Activated CD8-positive, alpha-beta T cell treated with anti-CD3 and anti-CD28 coated beads, Interleukin-2, amount 10 ng/mL, durations not matched to agents 7 days and 5 days (primary cell): ENCODE measurements around the gene IL17REL. TPM values are rescaled to one million over a fixed set of nuclear protein-coding genes. Genes with fewer than 3 reads are reported as not detected.

ENCODE experiments used
- ATAC-seq: fragments of 150-1000 bp; cut with Tn5 transposase; one replicate; pipeline ENCODE4 v1.10.0; 2021; ENCODE audit warnings: moderate library complexity
- CTCF ChIA-PET: fragments of 350-600 bp; sonication (Branson Sonifier 250); formaldehyde crosslinking; loops from one replicate; lab custom pipeline; 2021; ENCODE audit warnings: antibody characterized with exemption; lab: Charles Lee
- POLR2A ChIA-PET: fragments of 350-600 bp; sonication (Branson Sonifier 250); formaldehyde crosslinking; loops from one replicate; lab custom pipeline; 2021; ENCODE audit warnings: antibody characterized with exemption; lab: Charles Lee
- DNase-seq: peaks from one replicate; pipeline ENCODE4 v3.0.0-alpha.2; 2020
- H3K27ac Mint-ChIP-seq: one replicate; pipeline ENCODE4 v1.8.0; 2021; ENCODE audit warnings: mild to moderate bottlenecking, mixed read lengths
- H3K27me3 Mint-ChIP-seq: one replicate; pipeline ENCODE4 v1.8.0; 2021; ENCODE audit warnings: low read depth, mixed read lengths
- H3K36me3 Mint-ChIP-seq: one replicate; pipeline ENCODE4 v1.8.0; 2021; ENCODE audit warnings: low read depth, mixed read lengths
- H3K4me1 Mint-ChIP-seq: one replicate; pipeline ENCODE4 v1.8.0; 2021; ENCODE audit warnings: low read depth, mixed read lengths
- H3K4me3 Mint-ChIP-seq: one replicate; pipeline ENCODE4 v1.8.0; 2021; ENCODE audit warnings: mild to moderate bottlenecking, mixed read lengths
- H3K9me3 Mint-ChIP-seq: one replicate; pipeline ENCODE4 v1.8.0; 2022; ENCODE audit warnings: mixed read lengths; ENCODE audit not compliant: insufficient read depth
- total RNA-seq, 2 experiments: library from RNA; stranded (reverse); gene quantifications; one replicate each; pipeline ENCODE4 v1.2.3, GENCODE V29; 2021

The IL17REL gene
- total RNA-seq, 2 experiments from 2014 or later = not detected

DNA sequence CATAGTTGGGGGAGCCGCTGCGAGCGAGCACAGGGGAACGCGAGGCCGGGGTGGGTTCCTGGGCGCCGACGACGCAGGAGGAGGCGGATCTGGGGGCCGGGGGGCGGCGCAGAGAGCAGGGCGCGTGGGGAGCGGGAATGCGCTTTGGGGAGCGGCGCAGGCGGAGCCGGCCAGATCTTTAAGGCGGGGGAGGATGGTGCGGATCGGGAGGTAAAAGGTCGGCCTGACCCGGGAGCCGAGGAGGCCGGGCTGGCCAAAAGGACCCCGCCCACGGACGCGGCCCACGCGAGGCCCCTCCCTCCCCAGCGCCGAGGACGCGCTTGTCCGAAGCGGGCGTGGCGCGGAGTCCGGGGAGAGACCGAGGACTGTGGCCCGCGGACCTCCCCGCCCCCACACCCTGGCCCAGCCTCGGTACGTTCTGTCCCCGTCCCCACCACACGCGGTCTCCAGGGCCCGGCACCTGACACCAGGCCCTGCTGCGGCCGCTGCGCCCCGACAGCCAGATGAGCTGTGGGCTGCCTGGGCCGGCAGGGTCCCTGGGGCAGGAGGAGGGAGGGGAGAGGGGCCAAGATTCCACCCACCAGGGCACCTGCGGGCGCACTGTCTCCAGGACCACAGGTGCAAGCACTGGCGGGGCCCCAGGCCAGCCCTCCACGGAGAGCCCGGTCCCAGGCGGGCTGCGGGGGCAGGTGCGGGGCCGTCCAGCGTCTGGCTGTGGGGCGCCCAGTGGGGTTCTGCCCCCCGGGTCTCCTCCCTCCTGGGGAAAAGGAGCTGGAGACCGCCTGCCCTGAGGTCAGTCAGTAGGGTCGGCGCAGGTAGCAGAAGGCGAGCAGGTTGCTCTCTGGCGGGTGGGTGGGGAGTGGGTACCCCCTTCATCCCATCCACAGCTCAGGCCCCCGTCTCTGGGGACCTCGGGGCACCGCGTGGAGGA is 41.1 kb downstream of the IL17REL start:
- Mint-ChIP-seq H3K4me1 (peaks cover 27% of the 10 kb centered on the region), H3K4me3 (peak overlapping the region; percentile 76), H3K9me3 (no peaks in the 10 kb centered on the region), H3K27me3 (no peaks in the 10 kb centered on the region), H3K36me3 (no peaks in the 10 kb centered on the region), H3K27ac (peak overlapping the region; percentile 94)
- CTCF ChIA-PET = interaction anchor here (1.4 kb wide), 1 partner anchor 40 kb away, joined by 3 read pairs; no protein-coding TSS in a partner anchor
- ATAC-seq (peak; percentile 54), DNase-seq (peak; percentile 81)
- POLR2A ChIA-PET = interaction anchor here (0.6 to 1.6 kb wide), 3 partner anchors 10 to 35 kb away, joined by 3 to 15 read pairs (median 4); partner anchors contain the start of gene PIM3

DNA sequence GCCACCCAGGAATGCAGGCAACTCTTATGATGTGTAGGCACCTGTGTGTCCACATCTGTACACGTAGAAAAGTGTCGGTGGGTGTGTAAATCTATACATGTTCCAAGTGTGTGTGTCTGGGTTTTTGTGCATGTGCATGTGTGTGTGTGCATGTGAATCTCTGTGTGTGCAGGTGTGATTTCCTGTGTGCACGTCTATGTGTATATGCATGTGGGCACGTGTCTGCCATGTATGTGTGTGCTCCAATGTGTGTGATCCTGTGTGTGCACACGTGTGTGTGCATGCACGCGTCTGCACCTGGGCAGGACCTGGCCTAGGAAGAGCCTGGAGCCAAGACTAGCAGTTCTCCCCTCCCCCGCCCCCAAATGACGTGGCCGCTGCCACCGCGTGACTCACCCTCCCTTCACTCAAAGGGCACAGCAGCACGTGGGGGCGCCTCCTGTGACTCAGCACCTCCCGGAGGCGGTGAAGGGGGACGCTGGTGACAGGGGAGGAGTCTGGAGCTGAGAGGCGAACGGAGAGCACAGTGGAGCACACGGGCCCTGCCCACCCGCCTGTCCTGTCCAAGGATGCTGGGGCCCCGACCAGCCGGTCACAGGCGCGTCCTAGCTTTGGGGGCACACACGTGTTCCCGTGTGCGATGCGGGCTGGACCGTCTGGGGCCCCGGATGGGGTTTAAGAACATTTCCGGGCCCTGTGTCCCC is 41.9 kb downstream of the IL17REL start:
- DNase-seq = peak; percentile 96
- Mint-ChIP-seq H3K27me3 (no peaks in the 10 kb centered on the region), H3K36me3 (no peaks in the 10 kb centered on the region), H3K4me3 (peak overlapping the region; percentile 76), H3K4me1 (peaks cover 25% of the 10 kb centered on the region), H3K9me3 (no peaks in the 10 kb centered on the region), H3K27ac (peak overlapping the region; percentile 94)
- peak; percentile 92 for ATAC-seq
- CTCF ChIA-PET = interaction anchor here (0.6 to 1.4 kb wide), 2 partner anchors 23 to 39 kb away, joined by 3 read pairs; no protein-coding TSS in a partner anchor
- POLR2A ChIA-PET = interaction anchor here (0.6 to 1.6 kb wide), 4 partner anchors 9 to 34 kb away, joined by 3 to 15 read pairs (median 4); partner anchors contain the start of gene PIM3

DNA sequence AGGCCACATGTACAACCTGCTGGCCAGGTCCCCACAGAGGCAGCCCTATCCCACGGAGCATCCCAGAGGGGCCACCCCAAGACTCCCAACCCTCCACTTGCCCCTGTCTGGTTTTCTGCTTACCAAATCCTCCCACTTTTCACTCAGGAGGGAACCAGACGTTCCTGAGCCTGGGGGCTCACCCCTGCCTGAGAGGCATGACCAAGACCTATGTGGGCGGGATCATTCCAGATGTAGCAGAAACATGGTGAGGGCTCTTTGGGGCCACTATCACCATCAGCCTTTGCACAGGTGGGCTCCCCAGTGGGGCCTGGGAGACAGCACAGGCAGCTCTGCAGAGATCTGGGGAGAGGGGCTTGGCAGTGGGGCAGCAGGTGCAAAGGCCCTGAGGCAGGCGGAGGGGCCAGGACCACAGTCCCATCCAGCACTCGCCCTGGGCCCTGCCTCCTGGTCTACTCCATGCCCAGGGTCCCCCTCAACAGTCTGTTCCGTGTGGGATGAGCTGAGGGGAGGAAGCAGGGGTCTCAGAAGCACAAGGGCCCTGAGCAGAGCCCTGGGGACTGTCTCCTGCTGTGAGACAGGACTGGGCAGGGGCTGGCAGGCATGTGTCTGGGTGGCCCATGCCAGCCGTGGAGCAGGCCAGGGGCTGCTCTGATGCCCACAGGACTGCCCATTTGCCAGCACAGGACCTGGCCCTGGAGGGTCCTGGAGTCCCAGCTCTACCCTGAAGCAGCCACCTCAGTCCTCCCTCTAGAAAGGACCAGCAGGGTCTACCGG is 42.6 kb downstream of the IL17REL start:
- Mint-ChIP-seq H3K27ac (peak overlapping the region; percentile 94), H3K4me3 (peak overlapping the region; percentile 76)
- CTCF ChIA-PET = interaction anchor here (1.4 kb wide), 1 partner anchor 39 kb away, joined by 3 read pairs; no protein-coding TSS in a partner anchor

DNA sequence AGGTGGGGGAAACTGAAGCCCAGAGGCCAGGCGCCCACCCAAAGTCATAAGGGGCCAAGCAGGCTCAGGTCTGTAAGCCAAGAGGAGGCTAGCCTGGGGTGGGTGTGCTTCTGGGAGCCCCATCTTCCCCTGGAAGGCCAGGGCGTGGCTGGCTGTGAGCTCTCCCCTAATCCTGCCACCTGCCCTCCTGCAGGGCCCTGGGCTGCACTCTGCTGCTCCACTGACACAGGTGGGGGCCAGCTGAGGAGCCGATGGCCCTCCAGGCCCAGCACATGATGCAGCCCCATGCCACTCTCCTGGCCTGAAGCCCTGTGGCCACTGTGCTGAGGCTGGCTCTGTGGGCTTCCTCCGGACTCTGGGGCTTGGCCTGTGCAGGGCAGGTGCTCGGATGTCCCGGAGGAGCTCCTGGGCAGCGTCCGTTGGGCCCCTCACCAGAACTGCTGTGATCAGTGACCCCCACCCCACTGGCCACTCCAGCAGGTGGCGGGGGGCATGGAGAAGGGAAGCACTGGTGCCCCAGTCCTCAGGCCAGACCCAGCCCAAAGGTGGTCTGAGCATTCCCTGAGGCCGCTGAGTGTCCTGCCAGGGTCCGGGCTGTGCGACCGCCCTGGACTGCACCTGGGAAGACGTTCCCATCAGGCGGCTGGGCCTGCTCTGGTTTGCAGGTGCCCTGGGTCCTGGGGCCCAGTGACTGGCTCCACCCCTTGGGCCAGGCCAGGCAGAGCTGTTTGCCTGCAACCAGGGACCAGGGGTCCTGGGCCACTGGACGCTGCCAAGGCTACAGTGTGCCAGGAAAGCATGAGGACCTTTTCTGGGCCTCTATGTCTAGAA is 43.5 kb downstream of the IL17REL start:
- H3K9me3 Mint-ChIP-seq = no peaks in the 10 kb centered on the region
- H3K4me1 Mint-ChIP-seq = peaks cover 31% of the 10 kb centered on the region
- peak; percentile 24 for DNase-seq
- no peak for ATAC-seq
- peaks cover 8% of the 10 kb centered on the region for H3K36me3 Mint-ChIP-seq
- no peaks in the 10 kb centered on the region for H3K27me3 Mint-ChIP-seq
- no peak overlapping the region for H3K27ac Mint-ChIP-seq
- POLR2A ChIA-PET = interaction anchor here (0.7 kb wide), 1 partner anchor 32 kb away, joined by 3 read pairs; no protein-coding TSS in a partner anchor
- CTCF ChIA-PET = no interaction called here
- H3K4me3 Mint-ChIP-seq = no peak overlapping the region

More for the DNA sequence above, 42.6 kb downstream of the IL17REL start:
- DNase-seq (no peak), ATAC-seq (no peak)
- Mint-ChIP-seq H3K9me3 (no peaks in the 10 kb centered on the region), H3K36me3 (no peaks in the 10 kb centered on the region), H3K4me1 (peaks cover 22% of the 10 kb centered on the region), H3K27me3 (no peaks in the 10 kb centered on the region)
- POLR2A ChIA-PET = interaction anchor here (1.6 kb wide), 1 partner anchor 9 kb away, joined by 15 read pairs; the partner anchor contains the start of gene PIM3

DNA sequence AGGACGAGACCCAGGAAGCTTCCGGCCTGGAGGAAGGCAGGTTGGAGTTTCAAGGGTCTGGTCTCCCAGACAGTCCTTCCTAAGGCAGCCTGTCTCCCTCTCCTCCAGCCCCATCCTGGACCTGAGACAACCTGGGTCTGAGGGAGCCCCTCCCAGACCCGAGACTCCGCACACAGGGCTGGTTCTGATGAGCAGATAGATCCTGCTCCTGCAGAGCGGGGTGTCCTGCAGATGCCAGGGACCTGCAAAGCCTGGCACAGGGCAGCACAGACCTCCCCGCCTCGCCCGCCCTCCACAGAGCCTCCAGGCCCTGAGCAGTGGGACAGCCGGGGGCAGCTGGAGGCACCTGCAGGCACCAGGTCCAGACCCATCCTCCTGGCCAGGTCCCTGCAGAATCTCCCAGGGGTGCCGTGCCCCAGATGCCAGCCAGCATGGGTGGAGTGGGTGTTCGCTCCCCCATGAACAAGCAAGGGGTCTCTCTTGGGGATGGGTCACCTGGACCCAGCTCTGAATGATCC is 44.2 kb downstream of the IL17REL start:
- no peak overlapping the region for H3K4me3 Mint-ChIP-seq
- DNase-seq (peak; percentile 21), ATAC-seq (no peak)
- no peaks in the 10 kb centered on the region for H3K9me3 Mint-ChIP-seq
- no peak overlapping the region for H3K27ac Mint-ChIP-seq
- H3K4me1 Mint-ChIP-seq = peaks cover 38% of the 10 kb centered on the region
- ChIA-PET POLR2A (interaction anchor here (0.6 to 0.7 kb wide), 2 partner anchors 12 to 32 kb away, joined by 3 to 5 read pairs; no protein-coding TSS in a partner anchor), CTCF (interaction anchor here (2.5 kb wide), 1 partner anchor 62 kb away, joined by 10 read pairs; no protein-coding TSS in a partner anchor)
- no peaks in the 10 kb centered on the region for H3K27me3 Mint-ChIP-seq
- H3K36me3 Mint-ChIP-seq = peaks cover 15% of the 10 kb centered on the region

GRCh38 chr22:49967706-49968208 is 44.8 kb downstream of the IL17REL start:
- Mint-ChIP-seq H3K4me3 (no peak overlapping the region), H3K27me3 (no peaks in the 10 kb centered on the region), H3K27ac (no peak overlapping the region), H3K4me1 (peaks cover 42% of the 10 kb centered on the region), H3K36me3 (peaks cover 21% of the 10 kb centered on the region), H3K9me3 (no peaks in the 10 kb centered on the region)
- no peak for ATAC-seq
- ChIA-PET POLR2A (interaction anchor here (0.6 kb wide), 1 partner anchor 12 kb away, joined by 5 read pairs; no protein-coding TSS in a partner anchor), CTCF (interaction anchor here (0.8 to 2.5 kb wide), 3 partner anchors 63 to 200 kb away, joined by 3 to 10 read pairs (median 4); no protein-coding TSS in a partner anchor)
- DNase-seq = no peak

DNA sequence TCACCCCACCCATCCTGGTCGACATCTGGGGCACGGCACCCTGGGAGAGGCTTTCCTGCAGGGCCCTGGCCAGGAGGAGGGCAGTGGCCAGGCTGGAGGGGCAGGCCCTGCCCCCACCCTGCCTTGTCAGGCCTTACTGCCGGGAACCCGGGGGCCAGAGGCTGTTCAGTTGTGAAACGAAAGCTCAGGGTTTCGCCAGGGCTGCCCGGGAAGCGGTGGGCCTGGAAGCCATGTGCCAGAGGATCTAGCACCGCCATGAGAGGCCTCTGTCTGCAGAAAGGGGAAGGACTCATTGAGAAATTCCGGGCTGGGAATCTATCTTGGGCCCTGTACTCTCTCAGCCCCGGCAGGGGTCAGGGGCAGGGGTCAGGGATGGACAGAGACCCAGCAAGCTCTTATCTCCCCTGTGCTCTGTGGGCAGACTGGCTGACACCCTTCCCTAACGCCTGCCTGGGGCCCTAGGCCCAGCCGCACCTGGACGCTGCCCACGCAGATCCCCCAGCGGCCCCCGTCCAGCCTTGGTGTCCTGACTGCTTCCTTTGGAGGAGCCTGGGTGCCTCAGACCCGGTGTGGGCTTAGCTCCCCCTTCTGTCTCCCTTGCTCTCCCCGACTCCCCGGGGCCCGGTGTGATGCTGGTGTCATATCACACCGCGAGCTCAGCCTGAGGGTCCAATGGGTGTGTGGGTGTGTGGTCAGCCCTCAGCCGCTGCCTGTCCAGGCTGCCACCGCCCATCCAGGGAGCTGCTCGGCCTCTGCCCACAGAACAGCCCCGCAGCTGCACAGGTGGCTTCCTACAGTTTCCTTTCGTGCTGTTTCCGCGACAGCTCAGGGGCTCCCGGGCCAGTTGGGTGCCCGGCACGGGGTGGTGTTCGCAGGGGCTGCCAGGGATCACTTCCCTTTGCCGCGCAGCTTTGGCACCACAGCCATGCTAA is 45.5 kb downstream of the IL17REL start:
- H3K27me3 Mint-ChIP-seq = no peaks in the 10 kb centered on the region
- POLR2A ChIA-PET = interaction anchor here (0.6 kb wide), 1 partner anchor 31 kb away, joined by 3 read pairs; no protein-coding TSS in a partner anchor
- CTCF ChIA-PET = interaction anchor here (0.8 to 2.5 kb wide), 3 partner anchors 63 to 199 kb away, joined by 3 to 10 read pairs (median 4); no protein-coding TSS in a partner anchor
- peak overlapping the region; percentile 52 for H3K27ac Mint-ChIP-seq
- peaks cover 42% of the 10 kb centered on the region for H3K4me1 Mint-ChIP-seq
- no peak for ATAC-seq
- peaks cover 24% of the 10 kb centered on the region for H3K36me3 Mint-ChIP-seq
- H3K4me3 Mint-ChIP-seq = no peak overlapping the region
- no peaks in the 10 kb centered on the region for H3K9me3 Mint-ChIP-seq
- peak; percentile 22 for DNase-seq

DNA sequence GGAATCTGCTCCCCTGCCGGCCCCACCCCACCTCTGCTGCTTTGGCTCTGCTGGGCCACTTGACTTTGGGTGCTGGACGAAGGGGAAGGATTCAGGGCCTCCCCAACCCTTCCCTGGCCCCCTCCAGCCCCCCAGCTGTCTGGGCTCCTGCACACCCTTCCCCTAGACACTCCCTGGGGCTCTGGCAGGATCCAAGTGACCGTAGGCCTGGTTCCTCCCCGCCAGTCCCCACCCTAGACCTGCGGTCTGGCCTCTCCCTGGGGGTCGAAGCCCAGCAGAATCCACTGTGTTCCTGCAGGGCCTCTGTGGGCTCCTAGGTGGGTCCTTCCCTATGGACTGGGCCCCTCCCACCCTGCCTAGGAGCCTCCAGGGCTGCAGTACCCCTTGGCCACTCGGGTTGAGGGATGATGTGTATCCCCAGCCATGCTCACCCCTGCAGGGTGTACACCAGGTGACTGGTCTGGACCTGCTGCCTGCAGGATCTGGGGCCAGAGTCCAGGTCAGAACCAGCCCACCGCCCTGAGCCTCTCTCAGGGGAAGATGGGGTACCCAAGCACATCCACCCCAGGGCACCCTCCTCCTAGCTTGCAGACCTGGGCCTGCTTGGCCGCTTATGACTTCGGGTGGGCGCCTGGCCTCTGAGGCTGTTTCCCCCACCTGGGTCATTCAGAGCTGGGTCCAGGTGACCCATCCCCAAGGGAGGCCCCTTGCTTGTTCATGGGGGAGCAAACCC is 46.4 kb downstream of the IL17REL start:
- ATAC-seq (no peak), DNase-seq (no peak)
- no peaks in the 10 kb centered on the region for H3K9me3 Mint-ChIP-seq
- H3K36me3 Mint-ChIP-seq = peaks cover 30% of the 10 kb centered on the region
- H3K4me1 Mint-ChIP-seq = peaks cover 42% of the 10 kb centered on the region
- no peaks in the 10 kb centered on the region for H3K27me3 Mint-ChIP-seq
- no peak overlapping the region for H3K4me3 Mint-ChIP-seq
- POLR2A ChIA-PET = interaction anchor here (1.5 kb wide), 1 partner anchor 41 kb away, joined by 3 read pairs; no protein-coding TSS in a partner anchor
- CTCF ChIA-PET = interaction anchor here (2.5 kb wide), 1 partner anchor 64 kb away, joined by 10 read pairs; no protein-coding TSS in a partner anchor
- no peak overlapping the region for H3K27ac Mint-ChIP-seq
